ENCODE results near the gene FIGN. TPM values are rescaled to one million over a fixed set of nuclear protein-coding genes. Genes with fewer than 3 reads are reported as not detected.
A peak's percentile ranks its signal among the peaks of the same experiment; 100 is the strongest.

Gene FIGN
- total RNA-seq, 1 donor from 2014 or later = 41.1 TPM

DNA sequence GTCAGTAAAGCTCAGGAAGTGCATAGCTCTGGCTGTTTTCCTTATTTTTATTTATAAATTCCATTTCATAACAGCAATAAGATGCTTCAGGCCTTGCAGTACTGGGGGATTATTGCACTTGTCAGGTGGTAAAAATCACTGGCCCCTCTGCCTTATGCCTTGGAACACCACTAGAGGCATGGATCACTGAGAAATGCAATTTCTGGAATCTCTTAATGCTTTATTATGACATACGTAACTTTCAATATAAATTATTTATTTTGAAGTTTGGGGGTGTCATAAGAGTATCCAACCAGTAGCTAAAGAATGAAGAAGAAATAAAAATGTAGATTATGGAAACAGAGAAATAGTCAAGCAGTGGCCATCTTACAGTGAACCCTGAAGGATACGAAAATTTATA is 183.1 kb downstream of the FIGN start:
- no peak for DNase-seq (ENCODE audit: low spot score)
- no peak overlapping the region for H3K4me3 Mint-ChIP-seq
- Histone ChIP-seq H3K9ac (no peak overlapping the region), H3K9me3 (ENCODE audit: low read depth) (no peaks in the 10 kb centered on the region), H3F3A (ENCODE audit: low read depth) (peaks cover 9% of the 10 kb centered on the region), H3K27ac (no peak overlapping the region), H3K4me1 (peaks cover 20% of the 10 kb centered on the region), H3K27me3 (no peaks in the 10 kb centered on the region), H3K4me3 (no peak overlapping the region), H3K36me3 (peaks cover 5% of the 10 kb centered on the region), H2AFZ (replicated peaks) (no peak overlapping the region), H4K20me1 (ENCODE audit: low read depth) (no peaks in the 10 kb centered on the region), H3K4me2 (no peak overlapping the region), H3K79me2 (ENCODE audit: low read depth) (no peaks in the 10 kb centered on the region)
- H3K36me3 Mint-ChIP-seq = no peaks in the 10 kb centered on the region
- H3K9me3 Mint-ChIP-seq = peaks cover 2% of the 10 kb centered on the region
- H3K27ac Mint-ChIP-seq = no peak overlapping the region
- H3K27me3 Mint-ChIP-seq (ENCODE audit: insufficient read depth, low read depth) = no peaks in the 10 kb centered on the region
- no peak for TF ChIP-seq EZH2 (IDR thresholded peaks at IDR 0.05)
- TF ChIP-seq, protein P1, sequence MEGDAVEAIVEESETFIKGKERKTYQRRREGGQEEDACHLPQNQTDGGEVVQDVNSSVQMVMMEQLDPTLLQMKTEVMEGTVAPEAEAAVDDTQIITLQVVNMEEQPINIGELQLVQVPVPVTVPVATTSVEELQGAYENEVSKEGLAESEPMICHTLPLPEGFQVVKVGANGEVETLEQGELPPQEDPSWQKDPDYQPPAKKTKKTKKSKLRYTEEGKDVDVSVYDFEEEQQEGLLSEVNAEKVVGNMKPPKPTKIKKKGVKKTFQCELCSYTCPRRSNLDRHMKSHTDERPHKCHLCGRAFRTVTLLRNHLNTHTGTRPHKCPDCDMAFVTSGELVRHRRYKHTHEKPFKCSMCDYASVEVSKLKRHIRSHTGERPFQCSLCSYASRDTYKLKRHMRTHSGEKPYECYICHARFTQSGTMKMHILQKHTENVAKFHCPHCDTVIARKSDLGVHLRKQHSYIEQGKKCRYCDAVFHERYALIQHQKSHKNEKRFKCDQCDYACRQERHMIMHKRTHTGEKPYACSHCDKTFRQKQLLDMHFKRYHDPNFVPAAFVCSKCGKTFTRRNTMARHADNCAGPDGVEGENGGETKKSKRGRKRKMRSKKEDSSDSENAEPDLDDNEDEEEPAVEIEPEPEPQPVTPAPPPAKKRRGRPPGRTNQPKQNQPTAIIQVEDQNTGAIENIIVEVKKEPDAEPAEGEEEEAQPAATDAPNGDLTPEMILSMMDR (IDR thresholded peaks at IDR 0.05) = peak; percentile 11
- no peak for TF ChIP-seq EZH2phosphoT487 (IDR thresholded peaks at IDR 0.05)
- H3K4me1 Mint-ChIP-seq = peaks cover 13% of the 10 kb centered on the region

DNA sequence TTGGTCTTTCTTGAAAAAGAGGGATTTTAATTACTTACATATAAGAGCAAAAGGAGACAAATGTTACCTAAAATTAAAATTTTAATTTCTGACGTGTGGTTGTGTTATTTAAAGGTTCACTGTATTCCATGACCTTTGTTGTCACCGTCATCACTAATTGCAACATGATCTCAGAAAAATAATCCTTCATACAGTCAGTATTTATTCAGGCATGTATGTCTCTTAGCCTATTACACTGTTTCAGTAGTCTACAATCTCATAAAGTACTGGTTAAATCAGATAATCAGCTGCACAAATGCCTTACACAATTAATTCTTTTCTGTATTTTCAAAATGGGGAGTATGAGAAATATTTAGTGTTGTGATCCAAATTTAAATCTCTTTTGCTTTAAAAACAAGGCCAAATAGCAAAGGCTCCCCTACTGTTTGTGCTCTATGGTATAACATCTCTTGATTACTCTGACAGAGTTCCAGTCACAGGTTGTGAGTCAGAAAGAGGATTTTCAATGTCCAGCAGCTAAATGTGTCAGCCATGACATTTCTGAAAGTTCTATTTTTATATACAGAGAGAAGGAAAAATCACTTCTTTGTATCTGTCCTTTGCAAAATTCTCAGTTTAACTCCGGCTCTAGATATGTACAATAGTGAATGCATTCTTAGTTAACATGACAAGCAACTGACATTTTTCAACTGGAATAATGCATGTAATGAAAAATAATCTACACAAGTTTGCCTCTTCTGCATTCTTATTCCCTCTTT is 184.0 kb downstream of the FIGN start:
- no peak overlapping the region for H2AFZ ChIP-seq (replicated peaks)
- TF ChIP-seq, protein P1 (IDR thresholded peaks at IDR 0.05) = no peak
- no peak for TF ChIP-seq EZH2 (IDR thresholded peaks at IDR 0.05)
- TF ChIP-seq EZH2phosphoT487 (IDR thresholded peaks at IDR 0.05) = no peak

DNA sequence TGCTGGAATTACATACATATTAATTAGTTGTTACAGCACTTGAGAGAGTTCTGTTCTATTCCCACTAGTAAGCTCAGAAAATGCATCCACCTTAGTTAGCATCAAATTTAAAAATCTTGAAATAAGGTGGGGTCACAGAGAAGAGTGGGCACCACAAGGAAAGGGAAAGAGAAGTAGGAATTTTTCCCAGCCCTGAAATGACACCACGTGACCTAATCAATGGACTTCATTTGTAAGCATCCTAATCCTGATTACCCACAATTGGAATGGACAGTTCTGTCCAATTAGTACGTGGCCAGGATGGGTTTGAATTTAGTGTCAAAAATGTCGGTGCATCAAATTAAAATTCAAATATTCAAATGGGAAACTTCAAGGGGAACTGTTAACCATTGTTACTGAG is 186.8 kb downstream of the FIGN start:
- Histone ChIP-seq H3F3A (ENCODE audit: low read depth) (no peaks in the 10 kb centered on the region), H3K27me3 (no peaks in the 10 kb centered on the region), H3K4me3 (no peak overlapping the region), H3K9me3 (ENCODE audit: low read depth) (no peaks in the 10 kb centered on the region), H2AFZ (replicated peaks) (no peak overlapping the region), H3K4me2 (no peak overlapping the region), H3K36me3 (no peaks in the 10 kb centered on the region), H3K4me1 (peaks cover 17% of the 10 kb centered on the region), H3K27ac (no peak overlapping the region), H4K20me1 (ENCODE audit: low read depth) (no peaks in the 10 kb centered on the region), H3K9ac (no peak overlapping the region), H3K79me2 (ENCODE audit: low read depth) (no peaks in the 10 kb centered on the region)
- Mint-ChIP-seq H3K4me3 (no peak overlapping the region), H3K27ac (no peak overlapping the region), H3K27me3 (ENCODE audit: insufficient read depth, low read depth) (no peaks in the 10 kb centered on the region), H3K36me3 (no peaks in the 10 kb centered on the region), H3K9me3 (peaks cover 2% of the 10 kb centered on the region), H3K4me1 (peaks cover 13% of the 10 kb centered on the region)
- TF ChIP-seq EZH2phosphoT487 (IDR thresholded peaks at IDR 0.05) (no peak), EZH2 (IDR thresholded peaks at IDR 0.05) (no peak)
- TF ChIP-seq, protein P1 (IDR thresholded peaks at IDR 0.05) = no peak
- DNase-seq (ENCODE audit: low spot score) = no peak

More for the DNA sequence above, 184.0 kb downstream of the FIGN start:
- Histone ChIP-seq H3K27me3 (no peaks in the 10 kb centered on the region), H3K36me3 (no peaks in the 10 kb centered on the region), H3K4me1 (peaks cover 19% of the 10 kb centered on the region), H3F3A (ENCODE audit: low read depth) (no peaks in the 10 kb centered on the region), H3K4me3 (no peak overlapping the region), H3K27ac (no peak overlapping the region), H3K79me2 (ENCODE audit: low read depth) (no peaks in the 10 kb centered on the region), H3K9me3 (ENCODE audit: low read depth) (no peaks in the 10 kb centered on the region), H3K9ac (no peak overlapping the region), H3K4me2 (no peak overlapping the region), H4K20me1 (ENCODE audit: low read depth) (no peaks in the 10 kb centered on the region)
- H3K27ac Mint-ChIP-seq = no peak overlapping the region
- peaks cover 2% of the 10 kb centered on the region for H3K9me3 Mint-ChIP-seq
- H3K4me3 Mint-ChIP-seq = no peak overlapping the region
- no peaks in the 10 kb centered on the region for H3K36me3 Mint-ChIP-seq
- no peaks in the 10 kb centered on the region for H3K27me3 Mint-ChIP-seq (ENCODE audit: insufficient read depth, low read depth)
- peaks cover 13% of the 10 kb centered on the region for H3K4me1 Mint-ChIP-seq
- DNase-seq (ENCODE audit: low spot score) = no peak

Data from neural progenitor cell (in vitro differentiated cells).